HG03095 (cell line): ENCODE measurements around the gene ITGB2.

Experiments
- ATAC-seq: cut with Tn5 transposase; IDR thresholded peaks from one replicate; pipeline ENCODE4 v1.9.1; 2021; ENCODE audit warnings: moderate library complexity; ENCODE audit not compliant: unreplicated experiment

The ITGB2 gene

DNA sequence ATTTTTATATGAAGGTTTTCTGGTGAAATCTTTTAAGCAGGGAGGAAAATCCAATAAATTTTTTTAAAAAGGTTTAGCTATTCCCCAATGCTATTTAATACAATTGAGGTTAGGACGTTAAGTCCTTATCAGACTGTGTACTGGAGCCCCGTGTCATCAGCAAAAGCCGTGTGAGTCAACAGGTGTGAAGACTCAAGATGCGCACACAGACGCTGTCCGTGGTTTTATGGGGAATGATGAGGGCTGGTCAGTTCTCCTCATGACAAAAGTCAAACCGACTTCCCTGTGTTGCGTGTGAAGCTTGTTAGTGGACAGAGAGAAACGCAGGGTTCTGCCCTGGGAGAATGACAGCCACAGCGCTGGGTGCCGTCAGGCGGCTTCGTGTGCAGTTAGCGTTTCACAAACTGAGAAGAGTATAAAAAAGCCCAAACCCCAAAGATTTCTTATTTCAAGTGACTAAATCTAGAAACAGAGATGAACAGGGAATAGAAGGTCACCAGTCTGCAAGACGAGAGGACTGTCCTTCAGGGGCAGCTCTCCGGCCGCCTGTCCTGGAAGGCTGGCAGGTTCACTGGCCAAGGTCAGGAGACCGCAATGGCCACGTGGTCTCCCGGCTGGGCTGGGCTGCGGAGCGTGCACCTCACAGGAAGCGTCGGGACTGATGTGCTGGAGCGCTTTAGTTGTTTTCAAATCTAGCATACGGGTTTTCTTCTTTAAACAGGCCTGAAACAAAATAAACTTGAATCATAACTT, 69.6 kb downstream of the ITGB2 start:
- no peak for ATAC-seq

DNA sequence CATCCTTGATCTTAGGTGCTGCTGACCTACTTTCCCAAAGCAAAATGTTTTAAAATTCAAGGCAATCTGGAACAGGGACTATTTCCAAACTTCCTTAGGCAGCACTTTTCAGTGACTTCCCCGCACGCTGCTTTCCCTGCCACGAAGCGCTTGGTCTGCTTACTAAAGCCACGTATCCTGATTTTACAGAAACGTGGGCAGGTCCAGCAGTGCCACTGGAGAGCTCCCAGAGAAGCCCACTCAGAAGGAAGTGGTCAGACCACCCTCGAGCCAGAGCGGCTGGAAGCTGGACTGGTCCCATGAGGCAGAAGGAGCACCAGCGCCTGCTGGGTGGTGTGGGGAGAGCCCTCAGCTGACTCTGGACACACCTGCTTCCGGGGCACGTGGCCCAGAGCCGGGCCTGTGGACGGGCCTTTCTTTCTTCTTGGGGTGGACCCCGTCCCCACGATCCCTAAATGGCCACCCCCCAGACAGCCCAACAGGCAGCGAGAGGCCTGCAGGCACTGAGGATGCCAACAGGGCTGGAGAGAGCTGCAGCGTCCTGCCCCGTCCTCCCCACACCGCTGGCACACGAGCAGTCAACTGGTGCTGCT, 70.4 kb downstream of the ITGB2 start:
- ATAC-seq, result no peak

DNA sequence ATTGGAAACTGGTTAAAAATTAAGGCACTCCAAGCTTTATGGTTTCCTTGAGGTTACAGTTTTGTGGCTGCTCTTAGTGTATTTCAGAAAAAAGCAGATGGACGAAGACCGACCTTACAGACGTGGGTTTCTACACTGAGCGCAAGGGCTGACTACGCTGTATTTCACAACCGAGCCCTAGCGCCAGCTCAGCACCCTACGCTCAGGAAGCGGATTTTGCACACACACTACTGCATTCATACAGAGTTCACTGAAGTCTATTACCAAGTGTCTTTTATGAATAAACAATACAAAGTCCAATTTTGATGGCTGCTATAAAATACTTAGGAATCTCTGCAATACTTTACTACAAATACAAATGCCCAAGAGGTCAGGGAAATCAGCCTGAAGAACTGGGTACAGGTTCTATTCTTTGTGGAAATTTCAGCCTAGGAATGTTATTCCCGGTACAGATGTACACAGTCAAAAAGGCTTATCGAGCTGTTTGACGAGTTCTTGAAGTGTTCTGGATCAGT, 71.0 kb downstream of the ITGB2 start:
- ATAC-seq, result no peak

DNA sequence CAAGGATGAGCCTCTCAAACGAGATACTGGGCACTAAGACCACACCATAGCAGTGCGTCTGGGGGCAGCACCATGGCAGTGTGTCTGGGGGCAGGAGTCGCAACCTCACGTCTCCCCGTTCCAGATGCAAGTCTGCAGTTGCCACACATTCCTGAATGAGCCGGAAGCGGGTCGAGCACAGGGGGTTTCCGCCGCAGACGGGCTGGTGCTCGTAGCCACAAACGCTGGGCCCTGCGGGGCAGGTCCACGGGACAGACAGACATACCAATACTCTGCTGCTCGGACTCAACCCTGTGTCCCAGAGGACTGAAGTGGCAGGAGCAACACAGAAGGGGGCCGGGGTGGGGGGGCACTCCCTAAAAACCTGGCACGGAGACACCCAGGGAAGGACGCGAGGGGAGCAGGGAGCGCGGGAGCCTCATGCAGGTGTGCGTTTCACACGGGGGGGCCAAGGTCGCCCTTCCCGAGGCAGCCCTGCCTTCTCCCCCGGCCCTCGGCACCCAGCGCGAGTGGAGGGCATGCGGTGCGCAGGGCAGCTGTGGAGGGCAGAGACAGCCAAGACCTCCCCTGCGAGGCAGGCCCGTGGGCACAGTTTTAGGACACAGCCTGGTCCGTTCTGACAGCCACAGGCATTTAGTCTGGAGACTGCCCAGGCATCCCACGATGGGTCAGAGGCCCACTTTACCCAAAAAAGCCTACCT, 71.7 kb downstream of the ITGB2 start:
- no peak for ATAC-seq

DNA sequence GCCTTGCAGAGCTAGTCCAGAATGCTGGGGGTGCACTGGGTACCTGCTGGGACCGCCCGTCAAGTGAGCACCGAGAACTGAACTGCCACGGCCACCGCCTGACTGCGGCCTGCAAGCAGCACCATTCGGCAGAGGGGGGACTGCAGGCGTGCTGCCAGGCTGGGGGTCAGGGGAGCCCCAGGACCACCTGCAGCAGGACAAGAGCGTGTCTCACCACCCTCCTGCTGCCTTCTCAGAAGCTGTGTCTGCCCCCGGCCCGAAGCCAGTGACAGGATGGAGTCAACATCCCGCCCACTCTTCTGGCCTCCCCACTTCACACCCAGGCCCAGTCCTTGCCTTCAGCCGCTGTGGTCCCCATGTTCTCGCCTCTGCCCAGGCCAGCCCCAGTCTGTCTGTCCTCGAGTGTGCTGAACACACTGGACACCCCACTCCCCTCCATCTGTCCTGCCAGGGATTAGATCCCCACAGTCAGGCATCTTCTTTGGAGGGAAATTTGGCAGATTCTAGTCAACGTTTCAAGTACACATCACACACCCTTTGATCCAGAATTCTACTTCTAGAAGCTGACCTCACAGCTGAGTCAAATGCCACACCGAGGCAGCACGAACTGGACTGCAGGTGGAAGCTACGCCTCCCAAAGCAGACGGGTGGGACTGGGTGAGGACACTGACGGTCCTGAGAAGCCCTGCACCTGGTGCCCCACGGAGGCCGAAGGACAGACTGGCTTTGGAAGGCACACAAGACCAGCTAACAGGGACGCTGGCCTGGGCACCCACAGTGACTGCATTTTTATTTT, 73.2 kb downstream of the ITGB2 start:
- no peak for ATAC-seq

DNA sequence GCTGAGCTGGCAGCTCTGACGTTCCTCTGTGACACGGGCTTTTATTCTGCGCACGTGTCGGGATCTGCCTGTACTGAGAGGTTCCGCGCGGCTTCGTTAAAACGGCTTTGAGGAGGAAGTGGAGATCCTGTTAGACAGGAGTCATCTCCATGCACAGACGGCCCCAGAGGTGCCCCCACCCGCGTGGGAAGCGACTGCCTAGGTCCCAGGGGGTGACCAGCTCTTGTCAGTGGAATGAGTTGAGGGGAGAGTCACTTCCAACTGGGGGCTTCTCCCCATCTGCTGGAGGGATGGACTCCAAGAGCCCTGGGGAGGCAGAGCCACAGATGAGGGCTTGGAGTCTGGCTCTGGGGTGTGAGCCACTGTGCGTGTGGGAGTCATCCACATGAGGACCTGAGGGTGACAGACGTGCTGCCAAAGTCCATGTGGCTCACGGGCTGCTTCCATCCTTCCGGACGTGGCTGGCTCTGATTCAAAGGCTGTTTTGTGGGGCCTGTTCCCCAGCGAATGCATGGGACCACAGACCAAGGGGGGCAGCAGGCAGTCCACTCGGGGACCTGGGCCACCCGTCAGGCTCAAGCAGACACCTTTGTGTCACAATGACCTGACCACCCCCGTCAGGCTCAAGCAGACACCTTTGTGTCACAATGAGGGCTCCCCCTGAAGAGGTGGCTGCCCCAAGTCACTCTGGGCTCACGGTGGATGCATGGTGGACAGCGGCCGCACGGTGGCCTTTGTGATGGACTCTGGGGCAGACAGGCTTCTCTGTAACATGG, 74.0 kb downstream of the ITGB2 start:
- ATAC-seq, result no peak

DNA sequence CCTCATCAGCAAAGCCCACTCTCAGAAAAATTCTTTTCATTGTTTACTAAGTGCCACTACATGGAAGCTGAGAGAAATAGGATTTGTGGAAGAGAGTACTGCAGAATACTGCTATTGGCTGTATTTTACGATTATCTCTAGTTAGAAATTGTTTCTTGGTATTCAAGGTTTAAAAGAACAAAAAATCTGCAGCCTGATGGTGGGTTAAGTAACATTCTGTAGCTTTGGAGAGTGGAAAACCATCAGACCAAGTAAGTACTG, 74.5 kb downstream of the ITGB2 start:
- ATAC-seq, result no peak

DNA sequence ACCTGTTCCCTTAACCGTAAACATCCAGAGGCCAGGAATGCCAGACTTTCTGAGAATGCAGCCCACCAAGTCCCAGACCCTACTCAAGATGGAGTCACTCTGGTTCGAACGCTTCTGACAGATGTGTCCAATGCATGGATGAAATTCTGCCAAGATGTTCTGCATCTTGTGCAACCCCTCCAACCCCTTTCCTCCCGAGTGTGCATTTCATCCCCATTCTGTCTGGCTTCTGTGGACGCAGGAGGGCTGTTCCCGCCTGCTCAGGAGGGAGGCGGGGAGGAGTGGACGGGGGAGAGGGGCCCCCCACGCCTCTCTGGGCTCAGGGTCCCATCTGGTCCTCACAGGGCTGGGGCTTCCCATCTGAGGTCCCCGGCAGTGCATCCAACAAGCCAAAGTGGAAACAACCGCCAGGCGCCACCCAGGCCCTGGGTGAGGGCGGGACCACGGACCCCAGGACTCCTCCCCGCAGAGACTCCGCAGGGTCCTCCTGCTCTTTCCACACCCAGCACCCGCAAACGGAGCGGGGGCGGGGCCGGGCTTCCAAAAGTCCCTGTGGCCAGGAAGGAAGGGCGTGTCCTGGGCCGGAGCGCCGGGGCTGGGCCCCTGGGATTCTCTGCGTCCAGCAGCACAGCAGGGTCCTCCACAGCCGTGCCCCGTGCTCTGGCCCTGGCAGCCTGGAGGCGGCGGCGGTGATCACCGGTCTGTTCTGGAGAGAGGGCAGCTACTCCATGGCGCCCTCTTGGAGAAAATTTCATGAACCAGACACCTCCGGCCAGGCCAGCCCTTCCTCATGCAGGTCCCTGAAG, 75.1 kb downstream of the ITGB2 start:
- peak; percentile 46 for ATAC-seq

DNA sequence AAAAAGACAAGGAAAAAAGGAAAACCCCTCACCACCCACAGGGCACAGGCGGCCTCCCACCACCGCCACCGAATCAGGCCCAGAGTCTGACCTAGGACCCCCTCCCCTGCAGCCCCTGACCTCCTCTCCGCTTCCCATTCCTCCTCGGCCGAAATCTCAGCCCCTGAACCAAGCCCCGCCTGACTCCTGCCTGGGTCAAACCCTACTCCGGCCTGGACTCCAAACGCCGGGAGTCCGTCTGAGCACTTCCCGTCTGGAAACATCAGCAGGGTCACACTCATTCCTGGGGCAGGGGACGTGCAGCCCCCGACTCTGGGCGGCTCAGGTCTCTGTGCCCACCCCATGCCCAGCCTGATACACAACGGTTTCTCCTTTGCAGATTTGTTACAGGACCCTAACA, 76.4 kb downstream of the ITGB2 start:
- ATAC-seq, result no peak

DNA sequence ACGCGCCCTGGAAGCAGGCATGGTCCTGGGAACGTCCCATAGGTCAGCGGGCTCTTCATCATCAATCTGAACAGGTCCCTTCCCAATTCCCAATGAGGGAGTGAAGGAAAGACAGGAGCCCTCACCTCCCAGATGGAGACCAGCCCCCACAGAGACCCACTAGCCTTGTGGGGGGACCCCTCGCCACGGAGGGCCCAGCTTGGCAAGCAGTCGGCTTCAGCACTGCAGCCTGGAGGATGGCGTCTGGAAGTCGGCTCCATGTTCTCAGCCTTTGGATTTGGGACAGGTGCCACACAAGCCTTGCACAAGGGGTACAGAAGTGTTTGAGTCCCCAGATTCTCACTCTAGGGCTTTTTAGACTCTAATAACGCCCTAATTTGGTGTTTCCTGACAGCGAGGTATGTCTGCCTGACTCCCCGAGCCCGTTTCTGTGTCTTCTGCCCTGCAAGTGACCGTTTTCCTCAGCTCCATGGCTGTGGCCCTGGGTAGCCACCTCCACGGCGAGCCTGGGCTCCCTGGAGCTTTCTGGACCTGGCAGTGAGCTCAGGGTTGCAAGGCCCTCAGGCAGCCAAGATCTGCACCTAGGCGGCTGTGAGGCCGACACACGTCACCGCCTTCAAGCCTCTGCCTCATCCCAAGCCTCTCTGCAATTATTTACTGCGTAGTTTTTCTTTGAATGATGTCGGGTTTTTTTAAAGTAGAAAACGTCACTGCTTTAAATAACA, 77.8 kb downstream of the ITGB2 start:
- no peak for ATAC-seq

DNA sequence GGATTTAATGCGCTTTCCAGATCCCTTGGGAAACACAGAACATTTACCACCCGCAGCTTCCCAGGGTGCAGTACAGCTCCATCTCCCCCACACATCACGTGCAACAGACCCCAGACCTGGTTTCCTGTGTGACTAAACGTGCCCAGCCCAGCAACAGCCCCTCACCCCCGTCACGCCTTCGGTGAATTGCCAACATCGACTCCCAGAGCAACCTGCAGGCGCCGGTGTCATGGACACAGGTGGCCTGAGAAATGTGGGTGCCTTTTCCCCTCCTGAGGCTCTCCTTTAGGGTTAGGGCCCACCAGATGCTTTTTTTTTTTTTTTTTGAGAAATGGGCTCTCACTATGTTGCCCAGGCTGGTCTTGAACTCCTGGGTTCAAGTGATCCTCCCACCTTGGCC, 78.6 kb downstream of the ITGB2 start:
- no peak for ATAC-seq

DNA sequence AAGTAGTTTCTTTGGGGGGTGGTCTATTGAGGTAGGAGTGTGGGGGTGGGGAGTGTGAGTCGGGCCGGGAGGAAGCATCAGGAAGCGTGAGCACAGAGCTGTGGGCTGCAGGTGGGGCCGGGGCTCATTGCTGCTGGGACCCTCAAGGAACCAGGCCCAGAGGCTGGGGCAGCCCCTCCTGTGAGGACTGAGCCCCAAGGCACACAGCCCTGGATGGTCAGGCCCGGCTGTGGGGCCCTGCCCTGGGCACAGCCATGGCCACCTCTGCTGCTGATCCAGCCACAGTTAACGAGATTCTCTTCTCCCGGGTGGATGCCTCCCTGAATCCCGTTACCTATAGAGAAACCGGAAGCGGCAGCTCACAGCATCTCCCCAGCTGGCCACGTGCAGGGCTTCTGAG, 79.9 kb downstream of the ITGB2 start:
- no peak for ATAC-seq

DNA sequence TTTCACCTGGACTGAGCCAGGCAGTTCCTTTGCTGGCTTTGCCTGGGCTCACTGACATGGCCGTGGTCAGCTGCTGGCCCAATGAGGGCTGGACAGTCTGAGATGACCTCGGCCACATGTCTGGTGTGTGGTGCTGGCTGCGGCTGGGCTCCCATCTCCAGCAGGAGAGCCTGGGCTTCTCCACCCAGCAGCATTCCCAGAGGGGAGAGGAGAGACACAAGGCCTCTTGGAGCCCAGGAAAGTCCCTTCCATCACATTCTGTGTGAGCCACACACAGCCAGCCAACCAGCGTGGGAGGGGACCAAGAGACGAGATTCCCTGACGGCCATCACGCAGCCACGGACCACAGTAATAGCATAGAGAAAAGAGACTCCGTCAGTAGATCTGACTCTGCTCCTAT, 81.7 kb downstream of the ITGB2 start:
- no peak for ATAC-seq

DNA sequence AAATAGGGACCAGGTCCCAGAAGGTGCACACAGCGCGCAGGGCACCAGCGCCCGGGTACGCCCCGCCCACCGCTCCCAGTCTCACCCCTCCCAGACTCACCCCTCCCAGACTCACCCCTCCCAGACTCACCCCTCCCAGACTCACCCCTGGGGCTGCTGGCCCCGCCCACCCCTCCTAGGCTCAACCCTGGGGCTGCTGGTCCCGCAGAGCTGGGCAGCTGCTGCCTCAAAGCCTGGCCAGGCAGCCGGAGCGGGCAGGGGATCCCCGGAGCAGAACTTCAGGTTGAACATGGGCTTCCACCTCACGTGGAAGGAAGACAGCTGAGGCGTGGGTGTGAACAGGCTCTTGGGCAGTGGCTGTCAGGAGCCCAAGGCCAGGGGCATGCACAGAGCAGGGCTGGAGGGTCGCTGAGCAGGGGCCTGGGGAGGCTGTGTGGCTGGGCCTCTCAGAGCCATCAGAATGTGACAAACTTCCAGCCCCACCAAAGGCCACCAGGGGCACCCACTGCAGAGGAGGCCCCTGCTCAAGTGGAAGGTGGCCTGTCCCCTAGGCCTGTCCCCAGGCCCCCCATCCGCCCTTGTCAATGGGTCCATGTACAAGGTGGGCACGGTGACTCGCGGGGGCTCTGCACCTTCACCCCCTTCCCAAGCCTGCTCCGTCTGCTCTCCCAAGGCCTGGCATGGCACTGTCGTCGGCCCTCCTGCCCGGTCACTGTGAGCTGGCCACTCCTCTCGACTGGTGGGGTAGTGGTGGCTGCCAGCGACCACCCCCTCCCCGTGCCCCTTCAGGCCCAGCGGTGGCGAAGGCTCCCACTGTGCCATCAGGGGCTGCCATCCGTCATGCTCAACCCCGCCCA, 82.4 kb downstream of the ITGB2 start:
- ATAC-seq, result no peak

DNA sequence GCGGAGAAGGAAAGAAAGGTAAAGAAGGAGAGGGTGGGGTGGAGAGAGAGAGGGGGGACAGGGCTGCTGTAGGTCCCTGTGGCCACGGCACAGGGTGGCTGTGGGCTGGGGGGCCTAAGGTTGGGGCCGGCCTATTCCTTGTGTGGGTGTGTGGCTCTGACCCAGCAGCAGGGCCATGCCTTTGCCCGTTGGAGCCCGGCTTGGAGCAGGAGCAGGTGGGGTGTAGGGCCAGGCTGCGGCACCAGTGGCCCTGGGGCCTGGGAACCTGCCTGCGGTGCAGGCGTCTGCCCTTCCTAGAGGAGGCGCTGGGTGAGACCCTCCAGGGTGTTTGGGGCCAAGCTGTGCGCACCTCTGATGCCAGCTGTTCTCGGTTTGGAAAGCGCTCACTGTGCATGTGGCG, 83.2 kb downstream of the ITGB2 start:
- no peak for ATAC-seq

DNA sequence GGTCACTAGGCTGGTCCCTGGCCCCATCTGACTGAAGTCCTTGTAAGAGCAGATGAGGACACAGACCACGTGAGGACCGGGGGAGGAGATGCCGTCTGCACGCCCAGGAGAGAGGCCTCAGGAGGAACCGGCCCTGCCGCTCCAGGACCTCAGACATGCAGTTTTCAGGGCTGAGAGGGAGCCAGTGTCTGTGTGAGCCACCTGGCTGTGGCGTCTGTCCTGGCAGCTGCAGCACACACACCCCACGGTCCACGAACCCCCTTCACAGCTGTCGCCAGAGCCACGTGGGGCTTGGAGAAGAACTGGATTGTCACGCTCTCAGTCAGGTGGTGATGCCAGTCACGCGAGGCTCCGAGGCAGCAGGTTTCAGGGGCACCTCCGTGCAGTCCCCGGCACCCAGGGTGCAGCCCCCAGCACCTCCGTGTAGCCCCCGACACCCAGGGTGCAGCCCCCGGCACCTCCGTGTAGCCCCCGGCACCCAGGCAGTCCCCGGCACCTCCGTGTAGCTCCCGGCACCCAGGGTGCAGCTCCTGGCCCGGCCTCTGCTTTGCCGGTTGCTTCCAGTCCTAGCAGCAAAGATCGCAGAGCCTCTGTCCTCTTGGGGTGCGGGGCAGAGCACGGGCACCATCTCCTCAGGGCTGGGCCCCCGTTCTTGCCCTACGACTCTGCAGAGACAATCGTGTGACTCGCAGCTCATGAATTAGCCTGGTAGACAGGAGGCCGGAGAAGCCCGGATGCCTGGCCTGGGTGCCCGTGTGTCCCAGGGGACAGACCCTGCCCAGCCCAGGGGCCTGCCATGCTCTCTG, 83.8 kb downstream of the ITGB2 start:
- ATAC-seq, result no peak

DNA sequence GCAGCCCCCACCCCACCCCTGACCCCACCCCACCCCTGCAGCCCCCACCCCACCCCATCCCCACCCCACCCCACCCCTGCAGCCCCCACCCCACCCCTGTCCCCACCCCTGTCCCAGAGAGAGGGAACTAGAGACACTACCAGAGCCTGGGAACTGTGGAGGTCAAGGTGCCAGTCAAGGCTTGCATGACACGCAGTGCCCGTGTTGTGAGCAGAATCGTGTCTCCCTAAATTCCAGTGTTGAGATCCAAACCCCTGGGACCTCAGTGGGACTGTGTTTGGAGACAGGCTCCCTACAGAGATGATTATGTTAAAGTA, 84.4 kb downstream of the ITGB2 start:
- no peak for ATAC-seq
